Panc1 (cell line): ENCODE results near the gene CTR9. TPM values are rescaled to one million over a fixed set of nuclear protein-coding genes. Genes with fewer than 3 reads are reported as not detected.

ENCODE experiments used
- ATAC-seq: fragments of 200-7000 bp; cut with Tn5 transposase; 2 replicates; pipeline ENCODE4 v1.9.1; 2020; ENCODE audit warnings: mild to moderate bottlenecking, moderate library complexity
- BruUV-seq: library from RNA; stranded (reverse); fragments of 400-500 nt; replicated peaks from 2 replicates; lab custom pipeline; 2021; lab: Mats Ljungman, UMichigan
- CTCF ChIA-PET: fragments of 300-600 bp; sonication (Branson Sonifier 250); formaldehyde crosslinking; loops from one replicate; lab custom pipeline; 2022; ENCODE audit warnings: antibody characterized with exemption; lab: Charles Lee
- POLR2A ChIA-PET: fragments of 300-600 bp; sonication (Branson Sonifier 250); formaldehyde crosslinking; loops from one replicate; lab custom pipeline; 2022; ENCODE audit warnings: antibody characterized with exemption; lab: Charles Lee
- DNase-seq: peaks from one replicate; pipeline ENCODE4 v3.0.0-alpha.2; 2010; ENCODE audit warnings: low read depth, low spot score
- H3K27ac ChIP-seq: 2 replicates; pipeline ENCODE4 v1.5.1; 2011; ENCODE audit warnings: mild to moderate bottlenecking, low read length, inconsistent platforms
- H3K27me3 ChIP-seq: fragments of 200-500 bp; sonication (Bioruptor generic); 2 replicates; pipeline ENCODE4 v1.6.0; 2014; ENCODE audit warnings: low read length, inconsistent platforms; ENCODE audit not compliant: control insufficient read depth, insufficient read depth
- H3K36me3 ChIP-seq: fragments of 200-500 bp; sonication (Bioruptor generic); 2 replicates; pipeline ENCODE4 v1.5.1; 2014; ENCODE audit warnings: inconsistent platforms, mild to moderate bottlenecking, low read length, moderate library complexity; ENCODE audit not compliant: control insufficient read depth, insufficient read depth
- H3K4me1 ChIP-seq: 2 replicates; pipeline ENCODE4 v1.5.1; 2011; ENCODE audit warnings: inconsistent platforms, mild to moderate bottlenecking, low read length, moderate library complexity; ENCODE audit not compliant: control insufficient read depth, insufficient read depth
- H3K4me3 ChIP-seq, 2 experiments: 2 replicates each; pipeline ENCODE4 v1.5.1; 2011 to 2012; ENCODE audit warnings: low read depth in 2 of 2, low read length in 2 of 2, mild to moderate bottlenecking in 2 of 2, inconsistent platforms in 1 of 2, moderate library complexity in 1 of 2
- H3K9me3 ChIP-seq: fragments of 200-500 bp; sonication (Bioruptor generic); 2 replicates; pipeline ENCODE4 v1.5.1; 2014; ENCODE audit warnings: low read depth, mild to moderate bottlenecking, inconsistent platforms, low read length, moderate library complexity; ENCODE audit not compliant: control insufficient read depth, insufficient read depth
- CTCF ChIP-seq: fragments of 450-650 bp; IDR thresholded peaks from 2 replicates; pipeline ENCODE4 v1.5.1; 2017; ENCODE audit warnings: mild to moderate bottlenecking
- POLR2AphosphoS5 ChIP-seq: IDR thresholded peaks from 2 replicates; pipeline ENCODE4 v1.6.1; 2012; ENCODE audit warnings: mild to moderate bottlenecking, low read depth, low read length, moderate library complexity
- SIN3A ChIP-seq: IDR thresholded peaks from 2 replicates; pipeline ENCODE4 v1.6.1; 2012; ENCODE audit warnings: low read depth, mild to moderate bottlenecking, low read length, moderate library complexity, borderline replicate concordance; ENCODE audit not compliant: insufficient read depth
- TCF7L2 ChIP-seq: IDR thresholded peaks from 2 replicates; pipeline ENCODE4 v1.6.1; 2011; ENCODE audit warnings: mild to moderate bottlenecking, low read depth, low read length, inconsistent platforms
- in situ Hi-C: cut with HindIII; loops from 2 replicates; pipeline ENCODE4 v1.10.0; 2016; ENCODE audit warnings: low sequenced_read_pairs, low pct_unique_long_range_greater_than_20kb
- intact Hi-C: fragments of 100-400 bp; cut with micrococcal nuclease; formaldehyde crosslinking; loops from one replicate; pipeline ENCODE4 v1.10.0; 2022; ENCODE audit not compliant: unreplicated experiment
- total RNA-seq: library from RNA; stranded (reverse); gene quantifications from one replicate; pipeline ENCODE4 v1.2.1, GENCODE V29; 2021; ENCODE audit not compliant: unreplicated experiment
- TF ChIP-seq, protein P1 (sequence below), 2 experiments: IDR thresholded peaks; 2 replicates each; pipeline ENCODE4 v1.6.1; 2011 to 2012; ENCODE audit warnings: low read depth in 2 of 2, control low read depth in 1 of 2, low read length in 1 of 2, mild to moderate bottlenecking in 1 of 2, moderate library complexity in 1 of 2; ENCODE audit not compliant: insufficient read depth in 1 of 2

The CTR9 gene
- total RNA-seq, 1 experiment from 2014 or later, result 60.1 TPM

DNA sequence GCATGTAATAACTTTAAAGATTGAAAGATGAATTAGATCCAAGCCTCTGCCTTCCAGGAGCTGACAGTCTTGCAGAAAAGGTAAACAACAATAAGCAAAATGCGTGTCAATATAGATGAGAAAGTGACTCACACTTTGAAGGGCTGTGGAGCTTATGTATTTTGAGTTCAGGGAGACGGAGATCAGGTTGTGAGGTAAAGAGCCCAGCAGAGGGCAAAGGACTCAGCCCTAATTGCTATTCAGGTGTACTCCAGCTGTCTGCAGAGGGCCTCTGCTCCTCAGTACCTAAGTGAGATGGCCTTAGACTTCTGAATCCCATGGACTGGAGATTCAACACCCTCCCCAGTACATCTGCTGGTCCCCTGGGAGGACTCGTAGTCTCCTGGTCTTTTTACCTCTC is 22.9 kb upstream of the CTR9 start:
- BruUV-seq, result no TSS peak
- no peaks in the 10 kb centered on the region for H3K9me3 ChIP-seq
- no peaks in the 10 kb centered on the region for H3K36me3 ChIP-seq
- POLR2A ChIA-PET, result interaction anchor here (0.6 kb wide), 1 partner anchor 73 kb away, joined by 5 read pairs; no protein-coding TSS in a partner anchor
- ATAC-seq (peak; percentile 59; the same call in 1 of the 2 replicates), DNase-seq (no peak)
- H3K27ac ChIP-seq, result no peak overlapping the region
- no peaks in the 10 kb centered on the region for H3K27me3 ChIP-seq
- in situ Hi-C loops, result no loop called here
- no peak overlapping the region for H3K4me3 ChIP-seq
- CTCF ChIA-PET, result interaction anchor here (0.7 to 1.4 kb wide), 4 partner anchors 82 to 322 kb away, joined by 3 to 10 read pairs (median 3); no protein-coding TSS in a partner anchor
- TF ChIP-seq TCF7L2 (no peak), CTCF (no peak; the same call in 1 of the 2 replicates), POLR2AphosphoS5 (no peak), SIN3A (no peak)
- TF ChIP-seq, protein P1, sequence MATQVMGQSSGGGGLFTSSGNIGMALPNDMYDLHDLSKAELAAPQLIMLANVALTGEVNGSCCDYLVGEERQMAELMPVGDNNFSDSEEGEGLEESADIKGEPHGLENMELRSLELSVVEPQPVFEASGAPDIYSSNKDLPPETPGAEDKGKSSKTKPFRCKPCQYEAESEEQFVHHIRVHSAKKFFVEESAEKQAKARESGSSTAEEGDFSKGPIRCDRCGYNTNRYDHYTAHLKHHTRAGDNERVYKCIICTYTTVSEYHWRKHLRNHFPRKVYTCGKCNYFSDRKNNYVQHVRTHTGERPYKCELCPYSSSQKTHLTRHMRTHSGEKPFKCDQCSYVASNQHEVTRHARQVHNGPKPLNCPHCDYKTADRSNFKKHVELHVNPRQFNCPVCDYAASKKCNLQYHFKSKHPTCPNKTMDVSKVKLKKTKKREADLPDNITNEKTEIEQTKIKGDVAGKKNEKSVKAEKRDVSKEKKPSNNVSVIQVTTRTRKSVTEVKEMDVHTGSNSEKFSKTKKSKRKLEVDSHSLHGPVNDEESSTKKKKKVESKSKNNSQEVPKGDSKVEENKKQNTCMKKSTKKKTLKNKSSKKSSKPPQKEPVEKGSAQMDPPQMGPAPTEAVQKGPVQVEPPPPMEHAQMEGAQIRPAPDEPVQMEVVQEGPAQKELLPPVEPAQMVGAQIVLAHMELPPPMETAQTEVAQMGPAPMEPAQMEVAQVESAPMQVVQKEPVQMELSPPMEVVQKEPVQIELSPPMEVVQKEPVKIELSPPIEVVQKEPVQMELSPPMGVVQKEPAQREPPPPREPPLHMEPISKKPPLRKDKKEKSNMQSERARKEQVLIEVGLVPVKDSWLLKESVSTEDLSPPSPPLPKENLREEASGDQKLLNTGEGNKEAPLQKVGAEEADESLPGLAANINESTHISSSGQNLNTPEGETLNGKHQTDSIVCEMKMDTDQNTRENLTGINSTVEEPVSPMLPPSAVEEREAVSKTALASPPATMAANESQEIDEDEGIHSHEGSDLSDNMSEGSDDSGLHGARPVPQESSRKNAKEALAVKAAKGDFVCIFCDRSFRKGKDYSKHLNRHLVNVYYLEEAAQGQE (IDR thresholded peaks at IDR 0.05; ENCODE audit: insufficient read depth in 1 of 2, low read depth in 2 of 2, low read length in 1 of 2), result no peak
- no peaks in the 10 kb centered on the region for H3K4me1 ChIP-seq
- intact Hi-C loops, result no loop called here

DNA sequence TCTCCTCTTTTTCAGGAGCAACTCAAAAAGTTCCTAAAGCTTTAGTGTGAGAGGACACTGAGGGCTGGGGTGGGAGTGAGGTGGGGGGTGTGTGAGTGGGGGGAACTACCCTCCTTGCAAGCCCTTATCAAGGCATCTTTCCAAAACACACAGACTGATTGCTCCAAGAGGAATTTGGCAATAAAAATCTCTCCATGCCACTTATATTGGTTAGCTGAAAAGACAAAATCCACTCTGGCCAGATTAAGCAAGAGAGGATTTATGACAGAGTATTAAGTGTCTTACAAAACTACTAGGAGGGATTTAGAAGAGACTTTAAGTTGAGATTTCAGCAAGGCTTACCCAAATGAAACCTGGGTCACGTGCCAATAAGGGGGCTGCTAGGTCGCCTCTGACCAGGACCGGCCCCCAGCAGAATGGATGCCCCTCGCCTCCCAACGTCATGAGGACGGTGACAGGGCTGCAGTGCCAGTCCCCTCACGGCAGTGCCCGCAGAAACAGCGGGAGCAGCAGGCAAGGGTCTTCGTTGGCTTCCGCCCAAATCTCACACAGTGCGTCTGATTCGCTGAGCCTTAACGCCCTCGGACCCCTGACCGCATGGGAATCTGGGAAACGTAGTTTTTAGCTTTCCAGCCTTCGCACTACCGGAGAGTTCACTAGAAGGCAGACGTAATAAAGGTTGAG is 22.1 kb upstream of the CTR9 start:
- Histone ChIP-seq H3K4me3 (no peak overlapping the region), H3K9me3 (no peaks in the 10 kb centered on the region), H3K27me3 (no peaks in the 10 kb centered on the region), H3K27ac (no peak overlapping the region), H3K4me1 (no peaks in the 10 kb centered on the region), H3K36me3 (no peaks in the 10 kb centered on the region)
- ATAC-seq, result no peak
- ChIA-PET POLR2A (interaction anchor here (0.6 kb wide), 1 partner anchor 74 kb away, joined by 5 read pairs; no protein-coding TSS in a partner anchor), CTCF (interaction anchor here (0.7 to 1.4 kb wide), 4 partner anchors 209 to 323 kb away, joined by 3 to 10 read pairs (median 3); no protein-coding TSS in a partner anchor)
- no peak for TF ChIP-seq POLR2AphosphoS5
- TF ChIP-seq CTCF, result no peak
- no peak for TF ChIP-seq TCF7L2
- intact Hi-C loops (no loop called here), in situ Hi-C loops (no loop called here)
- DNase-seq, result no peak
- no TSS peak for BruUV-seq
